HG03520 (cell line): ENCODE measurements around the gene KATNAL2.
A peak's percentile ranks its signal among the peaks of the same experiment; 100 is the strongest.

Source experiments
- ATAC-seq: cut with Tn5 transposase; IDR thresholded peaks from one replicate; pipeline ENCODE4 v1.9.1; 2021; ENCODE audit warnings: mild to moderate bottlenecking, moderate library complexity; ENCODE audit not compliant: unreplicated experiment

KATNAL2 gene

GRCh38 chr18:46917108-46917802, at the start of gene KATNAL2, which contains the start of gene PIAS2:
Gene KATNAL2 (plus strand): TSS chr18:46917602. CDS start chr18:46946873, 29,271 bp downstream.
Gene PIAS2 (minus strand): TSS chr18:46917507. CDS start chr18:46917345, 162 bp downstream.
- ATAC-seq: peak; percentile 83

DNA sequence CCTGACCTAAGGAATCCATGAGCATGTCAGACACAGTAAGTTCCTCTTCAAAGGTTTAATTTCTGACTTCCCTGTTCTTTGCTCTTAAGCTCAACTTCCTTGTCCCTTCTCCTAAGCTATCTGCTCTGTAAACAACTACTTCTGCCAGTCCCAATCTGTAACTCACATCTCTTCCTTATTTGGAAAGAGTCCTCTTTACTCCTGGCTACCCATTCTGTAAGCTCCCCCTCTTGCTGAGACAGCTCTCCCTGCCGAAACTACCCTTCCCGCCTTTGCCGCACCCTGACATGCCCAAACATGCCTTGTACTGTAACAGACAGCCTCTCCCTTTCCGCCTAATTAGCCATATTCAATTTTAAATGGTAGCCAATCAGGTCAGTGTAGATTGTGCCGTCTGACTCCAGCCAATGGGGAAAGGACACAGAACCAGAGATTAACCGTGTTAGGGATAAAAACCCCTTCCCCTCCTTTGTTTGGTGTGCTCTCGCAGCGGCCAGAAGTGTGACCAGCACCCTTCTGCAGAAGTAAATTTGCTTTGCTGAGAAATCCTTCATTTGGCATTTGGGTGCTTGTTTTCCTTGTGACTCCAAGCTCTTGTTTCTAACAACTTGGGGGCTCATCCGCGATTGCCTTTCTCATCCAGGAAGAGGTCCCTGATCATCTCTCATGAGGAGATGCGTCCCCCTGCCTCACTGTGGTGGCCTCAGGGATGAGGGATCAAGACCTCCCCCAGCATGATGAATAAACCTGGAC, 49.1 kb upstream of the KATNAL2 start:
- no peak for ATAC-seq

DNA sequence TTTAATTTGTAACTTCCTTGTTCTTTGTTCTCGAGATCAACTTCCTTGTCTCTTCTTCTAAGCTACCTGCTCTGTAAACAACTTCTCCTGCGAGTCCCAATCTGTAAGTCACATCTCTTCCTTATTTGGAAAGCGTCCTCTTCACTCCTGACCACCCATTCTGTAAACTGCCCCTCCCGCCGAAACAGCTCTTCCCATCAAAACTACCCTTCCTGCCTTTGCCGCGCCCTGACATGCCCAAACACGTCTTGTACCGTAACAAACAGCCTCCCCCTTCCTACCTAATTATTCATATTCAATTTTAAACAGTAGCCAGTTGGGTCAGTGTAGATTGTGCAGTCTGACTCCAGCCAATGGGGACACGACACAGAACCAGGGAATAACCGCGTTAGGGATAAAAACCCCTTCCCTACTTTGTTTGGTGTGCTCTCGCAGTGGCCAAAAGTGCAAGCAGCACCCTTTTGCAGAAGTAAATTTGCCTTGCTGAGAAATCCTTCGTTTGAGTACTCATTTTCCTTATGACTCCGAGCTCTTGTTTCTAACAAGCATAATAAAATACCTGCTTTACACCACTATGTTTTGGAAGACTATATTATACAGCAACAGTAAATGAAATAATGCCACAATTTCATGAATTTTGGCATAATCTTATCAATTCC, 39.9 kb upstream of the KATNAL2 start:
- ATAC-seq: no peak

- no peak for ATAC-seq
Measured at GRCh38 chr18:46883180-46883579, 34.2 kb upstream of the KATNAL2 start.

GRCh38 chr18:46886893-46887292, 30.5 kb upstream of the KATNAL2 start:
- no peak for ATAC-seq

GRCh38 chr18:46888965-46889364, 28.4 kb upstream of the KATNAL2 start:
- no peak for ATAC-seq

DNA sequence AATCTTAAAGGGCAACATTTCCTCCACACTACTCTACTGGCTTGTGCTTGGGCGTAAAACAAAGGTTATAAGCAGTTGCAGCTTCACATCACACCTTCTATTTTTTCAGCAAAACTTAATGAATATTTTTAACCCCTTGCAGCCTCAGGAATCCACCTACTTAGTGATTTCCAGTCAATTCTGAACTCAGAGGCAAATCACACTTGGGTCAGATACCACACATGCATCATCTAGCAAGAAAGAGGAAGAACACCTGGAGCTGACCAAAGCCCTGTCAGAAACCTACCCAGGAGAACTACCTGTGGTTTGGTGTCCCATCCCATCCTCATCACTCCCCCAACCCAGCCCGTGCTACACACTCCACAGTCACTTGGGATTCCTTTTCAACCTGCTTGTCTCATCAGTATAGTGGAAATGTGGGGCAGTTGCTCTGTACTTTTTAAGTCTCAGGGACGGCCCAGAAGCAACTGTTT, 25.6 kb upstream of the KATNAL2 start:
- peak; percentile 80 for ATAC-seq

GRCh38 chr18:46892842-46893241, 24.6 kb upstream of the KATNAL2 start:
- ATAC-seq: no peak

GRCh38 chr18:46893360-46893759, 24.0 kb upstream of the KATNAL2 start:
- ATAC-seq: no peak

GRCh38 chr18:46894124-46894523, 23.3 kb upstream of the KATNAL2 start:
- ATAC-seq: no peak

DNA sequence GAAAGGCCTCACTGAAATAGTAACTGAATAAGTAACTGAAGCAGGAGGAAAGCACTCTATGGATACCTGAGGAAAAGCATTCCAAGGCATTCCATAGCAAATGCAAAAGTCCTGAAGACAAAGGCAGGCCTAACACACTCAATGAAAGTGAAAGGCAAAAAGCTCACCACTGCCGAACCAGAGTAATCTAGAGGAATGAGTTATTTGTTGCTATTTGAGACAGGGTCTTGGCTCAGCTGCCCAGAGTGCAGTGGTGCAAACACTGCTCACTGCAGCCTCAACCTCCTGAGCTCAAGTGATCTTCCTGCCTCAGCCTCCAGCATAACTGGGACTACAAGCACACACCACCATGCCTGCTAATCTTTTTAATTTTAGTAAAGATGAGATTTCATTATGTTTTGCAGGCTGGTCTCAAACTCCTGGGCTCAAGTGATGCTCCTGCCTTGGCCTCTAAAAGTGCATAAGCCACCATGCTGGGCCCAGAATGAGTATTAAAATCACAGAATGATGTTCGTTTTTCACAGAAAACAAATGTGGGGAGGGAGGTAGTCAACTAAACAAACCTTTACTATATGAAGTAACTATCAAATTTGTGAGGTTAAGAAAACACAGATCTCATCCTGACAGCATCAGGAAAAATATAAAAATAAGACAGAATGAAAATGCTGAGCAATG, 18.0 kb upstream of the KATNAL2 start:
- ATAC-seq: peak; percentile 85

- ATAC-seq: no peak
Measured at GRCh38 chr18:46903406-46903805, 14.0 kb upstream of the KATNAL2 start.

DNA sequence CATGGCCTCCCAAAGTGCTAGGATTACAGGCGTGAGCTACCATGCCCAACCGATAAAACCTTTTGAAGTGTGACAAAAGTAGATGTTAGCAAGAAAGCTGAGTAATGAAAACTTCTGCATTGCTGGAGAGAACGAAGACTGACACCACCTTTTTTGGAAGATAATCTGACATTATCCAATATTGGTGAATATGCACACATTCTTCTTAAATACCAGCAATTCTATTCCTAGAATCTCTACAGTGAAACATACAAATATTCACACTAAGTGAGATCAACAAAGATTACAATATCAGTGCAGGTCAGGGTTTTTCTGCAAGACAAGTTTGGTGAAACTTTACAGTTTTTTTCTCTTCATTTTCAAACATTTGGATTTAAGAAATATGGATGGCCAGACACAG, 7.9 kb upstream of the KATNAL2 start:
- ATAC-seq: no peak

DNA sequence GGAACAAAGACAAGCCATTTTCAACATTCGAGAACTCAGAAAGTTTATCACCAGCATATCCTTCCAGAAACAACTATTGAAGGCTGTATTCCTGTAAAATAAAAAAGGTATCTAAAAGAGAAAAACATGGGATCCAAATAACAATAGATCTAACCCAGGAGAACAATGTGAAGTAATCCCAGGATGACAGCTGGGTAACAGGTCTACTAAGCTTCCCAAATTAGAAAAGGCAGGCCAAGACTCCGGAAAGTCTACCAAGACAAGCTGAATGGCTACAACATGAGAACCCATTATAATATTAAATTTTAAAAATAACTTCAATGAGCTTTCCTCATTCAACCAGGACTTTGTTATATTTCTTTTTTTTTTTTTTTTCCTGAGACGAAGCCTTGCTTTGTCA, 6.5 kb upstream of the KATNAL2 start:
- ATAC-seq: no peak

GRCh38 chr18:46915800-46916550, 1.4 kb upstream of the KATNAL2 start:
- no peak for ATAC-seq

GRCh38 chr18:46916551-46917107, 773 bp upstream of the KATNAL2 start:
- peak; percentile 17 for ATAC-seq

- peak; percentile 2 for ATAC-seq
Measured at GRCh38 chr18:46917803-46918600, 600 bp downstream of the KATNAL2 start.

GRCh38 chr18:46920067-46920466, 2.7 kb downstream of the KATNAL2 start:
- ATAC-seq: no peak

DNA sequence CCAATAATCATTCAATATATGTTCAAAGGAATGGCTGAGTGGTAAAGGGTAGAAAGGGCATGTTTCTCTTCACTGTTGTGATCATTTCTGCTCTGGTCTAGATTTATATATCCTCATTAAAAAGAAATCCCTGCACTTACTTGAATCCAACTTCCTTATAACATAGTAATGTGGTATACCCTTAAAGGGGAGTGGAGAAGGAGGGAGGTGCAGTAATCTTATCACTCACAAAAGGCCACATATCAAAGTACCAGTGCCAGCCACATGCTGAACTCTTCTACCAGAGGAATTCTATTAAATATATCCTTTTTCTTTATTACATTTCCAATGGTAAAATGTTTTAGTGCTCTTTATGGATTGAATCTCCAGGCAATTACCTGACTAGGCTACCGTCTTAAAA, 3.3 kb downstream of the KATNAL2 start:
- ATAC-seq: no peak
